ENCODE results near the gene USP54. TPM values are rescaled to one million over a fixed set of nuclear protein-coding genes. Genes with fewer than 3 reads are reported as not detected.

Gene USP54
- total and polyA plus RNA-seq, 2 of the 13 experiments (the other 11 are each of a cell fraction or from before 2014, with no cell fraction given): 18.1 to 25.0 TPM

DNA sequence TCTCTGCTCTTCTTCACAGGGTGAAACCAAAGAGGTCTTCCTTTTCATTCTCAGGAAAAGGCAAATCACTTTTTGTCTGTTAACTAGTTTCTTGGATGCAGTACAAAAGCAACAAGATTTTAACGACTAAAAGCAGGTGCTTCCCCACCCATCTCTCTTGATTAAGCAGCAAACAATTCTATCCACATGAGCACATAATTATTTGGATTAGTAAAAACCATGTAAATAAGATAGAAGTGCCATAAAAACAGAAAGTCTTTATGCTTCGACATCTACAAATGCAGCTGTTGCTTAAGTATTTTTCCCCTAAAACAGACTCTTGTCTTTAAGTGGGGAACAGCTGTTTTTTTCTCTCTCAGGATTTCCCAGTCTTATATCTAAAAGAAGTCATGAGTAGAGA is 37.4 kb downstream of the USP54 start:
- H3K36me3 ChIP-seq (replicated peaks in 1 of 2; ENCODE audit: control insufficient read depth in 1 of 2, insufficient read depth in 2 of 2, low read length in 2 of 2): no peaks in the 10 kb centered on the region; a peak in 1 of 5 replicates
- FAIRE-seq (no peak), ATAC-seq (no peak), DNase-seq (ENCODE audit: low spot score) (no peak)
- WGBS (ENCODE audit: low lambda C conversion rate): 76% methylated on average over 2 of the region's 2 CpGs
- H3K27ac ChIP-seq (ENCODE audit: extremely low read length, insufficient read depth, low read length): no peak overlapping the region
- no peak overlapping the region for H3K4me2 ChIP-seq (ENCODE audit: low read depth, low read length)
- no peaks in the 10 kb centered on the region for H3K9me3 ChIP-seq (ENCODE audit: low read length)
- H2AFZ ChIP-seq (ENCODE audit: low read length): no peak overlapping the region
- H4K20me1 ChIP-seq (ENCODE audit: insufficient read depth, low read length): no peaks in the 10 kb centered on the region
- H3K27me3 ChIP-seq (ENCODE audit: control insufficient read depth in 1 of 2, insufficient read depth in 2 of 2, low read length in 2 of 2): no peaks in the 10 kb centered on the region
- H3K4me1 ChIP-seq (ENCODE audit: insufficient read depth, low read length): peaks cover 7% of the 10 kb centered on the region; the same call in 1 of the 2 replicates
- H3K79me2 ChIP-seq (ENCODE audit: insufficient read depth, low read length): no peaks in the 10 kb centered on the region
- no peak overlapping the region for H3K9ac ChIP-seq (ENCODE audit: insufficient read depth, low read depth, low read length)
- intact Hi-C loops (cut with micrococcal nuclease; ENCODE audit: unreplicated experiment) (no loop called here), in situ Hi-C loops (cut with HindIII; ENCODE audit: extremely low pct_ligation_motif_present, low pct_unique_long_range_greater_than_20kb) (no loop called here)
- TF ChIP-seq, protein P1, sequence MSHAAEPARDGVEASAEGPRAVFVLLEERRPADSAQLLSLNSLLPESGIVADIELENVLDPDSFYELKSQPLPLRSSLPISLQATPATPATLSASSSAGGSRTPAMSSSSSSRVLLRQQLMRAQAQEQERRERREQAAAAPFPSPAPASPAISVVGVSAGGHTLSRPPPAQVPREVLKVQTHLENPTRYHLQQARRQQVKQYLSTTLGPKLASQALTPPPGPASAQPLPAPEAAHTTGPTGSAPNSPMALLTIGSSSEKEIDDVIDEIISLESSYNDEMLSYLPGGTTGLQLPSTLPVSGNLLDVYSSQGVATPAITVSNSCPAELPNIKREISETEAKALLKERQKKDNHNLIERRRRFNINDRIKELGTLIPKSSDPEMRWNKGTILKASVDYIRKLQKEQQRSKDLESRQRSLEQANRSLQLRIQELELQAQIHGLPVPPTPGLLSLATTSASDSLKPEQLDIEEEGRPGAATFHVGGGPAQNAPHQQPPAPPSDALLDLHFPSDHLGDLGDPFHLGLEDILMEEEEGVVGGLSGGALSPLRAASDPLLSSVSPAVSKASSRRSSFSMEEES (CRISPR knock-in tag; IDR thresholded peaks at IDR 0.05): no peak
- TF ChIP-seq, protein P2, sequence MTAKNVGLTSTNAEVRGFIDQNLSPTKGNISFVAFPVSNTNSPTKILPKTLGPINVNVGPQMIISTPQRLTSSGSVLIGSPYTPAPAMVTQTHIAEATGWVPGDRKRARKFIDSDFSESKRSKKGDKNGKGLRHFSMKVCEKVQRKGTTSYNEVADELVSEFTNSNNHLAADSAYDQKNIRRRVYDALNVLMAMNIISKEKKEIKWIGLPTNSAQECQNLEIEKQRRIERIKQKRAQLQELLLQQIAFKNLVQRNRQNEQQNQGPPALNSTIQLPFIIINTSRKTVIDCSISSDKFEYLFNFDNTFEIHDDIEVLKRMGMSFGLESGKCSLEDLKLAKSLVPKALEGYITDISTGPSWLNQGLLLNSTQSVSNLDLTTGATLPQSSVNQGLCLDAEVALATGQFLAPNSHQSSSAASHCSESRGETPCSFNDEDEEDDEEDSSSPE (CRISPR knock-in tag; IDR thresholded peaks at IDR 0.05): no peak
- TF ChIP-seq, protein P3, sequence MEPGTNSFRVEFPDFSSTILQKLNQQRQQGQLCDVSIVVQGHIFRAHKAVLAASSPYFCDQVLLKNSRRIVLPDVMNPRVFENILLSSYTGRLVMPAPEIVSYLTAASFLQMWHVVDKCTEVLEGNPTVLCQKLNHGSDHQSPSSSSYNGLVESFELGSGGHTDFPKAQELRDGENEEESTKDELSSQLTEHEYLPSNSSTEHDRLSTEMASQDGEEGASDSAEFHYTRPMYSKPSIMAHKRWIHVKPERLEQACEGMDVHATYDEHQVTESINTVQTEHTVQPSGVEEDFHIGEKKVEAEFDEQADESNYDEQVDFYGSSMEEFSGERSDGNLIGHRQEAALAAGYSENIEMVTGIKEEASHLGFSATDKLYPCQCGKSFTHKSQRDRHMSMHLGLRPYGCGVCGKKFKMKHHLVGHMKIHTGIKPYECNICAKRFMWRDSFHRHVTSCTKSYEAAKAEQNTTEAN (CRISPR knock-in tag; conservative IDR thresholded peaks at IDR 0.05): no peak
- TF ChIP-seq PCBP2 (optimal IDR thresholded peaks at IDR 0.05; ENCODE audit: low read depth, low read length, poor library complexity, severe bottlenecking): no peak
- no TSS peak for BruUV-seq (replicated peaks)
- CTCF ChIA-PET (ENCODE audit: low intra/inter-chr PET ratio, low total read pairs): no interaction called here
- no peak overlapping the region for H3K4me3 ChIP-seq (replicated peaks in 1 of 3; ENCODE audit: insufficient read depth in 1 of 3, low read depth in 2 of 3, low read length in 3 of 3)
- POLR2A ChIA-PET: no interaction called here
